ENCODE results near the gene ERC2. TPM values are rescaled to one million over a fixed set of nuclear protein-coding genes. Genes with fewer than 3 reads are reported as not detected.

The ERC2 gene
- total RNA-seq, 3 donors from 2014 or later, result 0.64 to 7.3 (median 1.3) TPM

GRCh38 chr3:56238299-56238698 is 230.0 kb downstream of the ERC2 start:
- no peak overlapping the region for H3K4me3 ChIP-seq
- intact Hi-C loops (cut with DNase I; ENCODE audit: low total_unique reads), result no loop called here

GRCh38 chr3:56233742-56234141 is 234.5 kb downstream of the ERC2 start:
- TF ChIP-seq POLR2AphosphoS5 (IDR thresholded peaks at IDR 0.05) (no peak), CTCF (IDR thresholded peaks at IDR 0.05) (no peak), POLR2A (IDR thresholded peaks at IDR 0.05) (no peak)
- intact Hi-C loops (cut with DNase I; ENCODE audit: low total_unique reads), result no loop called here
- no peaks in the 10 kb centered on the region for H3K4me1 ChIP-seq
- no peak overlapping the region for H3K27ac ChIP-seq
- H3K36me3 ChIP-seq, result no peaks in the 10 kb centered on the region
- H3K27me3 ChIP-seq, result no peaks in the 10 kb centered on the region
- no peaks in the 10 kb centered on the region for H3K9me3 ChIP-seq
- no peak for DNase-seq (ENCODE audit: low spot score in 2 of 2)
- H3K4me3 ChIP-seq, result no peak overlapping the region

More at GRCh38 chr3:56238299-56238698, 230.0 kb downstream of the ERC2 start:
- no peaks in the 10 kb centered on the region for H3K9me3 ChIP-seq
- no peaks in the 10 kb centered on the region for H3K36me3 ChIP-seq
- no peaks in the 10 kb centered on the region for H3K27me3 ChIP-seq
- TF ChIP-seq POLR2A (IDR thresholded peaks at IDR 0.05), result no peak
- no peak overlapping the region for H3K27ac ChIP-seq
- H3K4me1 ChIP-seq, result no peaks in the 10 kb centered on the region
- DNase-seq (ENCODE audit: low spot score in 2 of 2), result no peak

GRCh38 chr3:56229311-56229710 is 239.0 kb downstream of the ERC2 start:
- DNase-seq (ENCODE audit: low spot score in 2 of 2), result no peak
- Histone ChIP-seq H3K27ac (no peak overlapping the region), H3K4me3 (no peak overlapping the region), H3K9me3 (no peaks in the 10 kb centered on the region), H3K36me3 (no peaks in the 10 kb centered on the region), H3K4me1 (no peaks in the 10 kb centered on the region), H3K27me3 (no peaks in the 10 kb centered on the region)
- TF ChIP-seq CTCF (IDR thresholded peaks at IDR 0.05), result no peak
- no peak for TF ChIP-seq POLR2A (IDR thresholded peaks at IDR 0.05)
- no peak for TF ChIP-seq POLR2AphosphoS5 (IDR thresholded peaks at IDR 0.05)
- intact Hi-C loops (cut with DNase I; ENCODE audit: low total_unique reads), result no loop called here

- Histone ChIP-seq H3K27ac (no peak overlapping the region), H3K27me3 (no peaks in the 10 kb centered on the region), H3K4me1 (no peaks in the 10 kb centered on the region), H3K9me3 (no peaks in the 10 kb centered on the region), H3K4me3 (no peak overlapping the region), H3K36me3 (no peaks in the 10 kb centered on the region)
- DNase-seq (ENCODE audit: low spot score in 2 of 2), result no peak
- TF ChIP-seq CTCF (IDR thresholded peaks at IDR 0.05) (no peak), POLR2A (IDR thresholded peaks at IDR 0.05) (no peak), POLR2AphosphoS5 (IDR thresholded peaks at IDR 0.05) (no peak)
- intact Hi-C loops (cut with DNase I; ENCODE audit: low total_unique reads), result no loop called here
Observed at GRCh38 chr3:56222866-56223265, 245.4 kb downstream of the ERC2 start.

GRCh38 chr3:56219894-56220805 is 248.1 kb downstream of the ERC2 start:
- intact Hi-C loops (cut with DNase I; ENCODE audit: low total_unique reads), result no loop called here
- H3K36me3 ChIP-seq, result no peaks in the 10 kb centered on the region
- H3K27me3 ChIP-seq, result no peaks in the 10 kb centered on the region

More at GRCh38 chr3:56219894-56220805, 248.1 kb downstream of the ERC2 start:
- no peak overlapping the region for H3K27ac ChIP-seq
- no peaks in the 10 kb centered on the region for H3K9me3 ChIP-seq
- H3K4me3 ChIP-seq, result no peak overlapping the region
- TF ChIP-seq CTCF (IDR thresholded peaks at IDR 0.05) (no peak), POLR2AphosphoS5 (IDR thresholded peaks at IDR 0.05) (no peak), POLR2A (IDR thresholded peaks at IDR 0.05) (no peak)
- no peak for DNase-seq (ENCODE audit: low spot score in 2 of 2)
- H3K4me1 ChIP-seq, result no peaks in the 10 kb centered on the region

Data from breast epithelium (tissue), 4 donors.